Cardiac muscle cell (in vitro differentiated cells and primary cell): Measurements from ENCODE around the gene AHSP. TPM values are rescaled to one million over a fixed set of nuclear protein-coding genes. Genes with fewer than 3 reads are reported as not detected.
A peak's percentile ranks its signal among the peaks of the same experiment; 100 is the strongest.
"Not testable (repeated sequence)": the region's sequence is repeated elsewhere in the genome, so short reads cannot be mapped to it uniquely, and the experiment has no call there.

Experiments
- DNase-seq, 2 donors: peaks; one replicate each; pipeline versions ENCODE4 v3.0.0 to v3.0.0-alpha.2; 2010 to 2017; ENCODE audit warnings: low read depth in 1 of 2, low spot score in 1 of 2
- H3K27ac ChIP-seq: fragments of 200-600 bp; sonication (generic); 2 replicates; pipeline ENCODE4 v1.5.1; 2016
- H3K27me3 ChIP-seq: fragments of 200-600 bp; sonication (generic); 2 replicates; pipeline ENCODE4 v1.6.0; 2016; ENCODE audit warnings: control low read depth
- H3K36me3 ChIP-seq: fragments of 200-600 bp; sonication (generic); 2 replicates; pipeline ENCODE4 v1.5.1; 2016; ENCODE audit warnings: control low read depth
- H3K4me1 ChIP-seq: fragments of 200-600 bp; sonication (generic); 2 replicates; pipeline ENCODE4 v1.8.1; 2017; ENCODE audit warnings: low read depth, mild to moderate bottlenecking, mixed run types
- H3K4me3 ChIP-seq: fragments of 200-600 bp; sonication (generic); 2 replicates; pipeline ENCODE4 v1.5.1; 2016; ENCODE audit warnings: mild to moderate bottlenecking
- H3K9me3 ChIP-seq: fragments of 200-600 bp; sonication (generic); 2 replicates; pipeline ENCODE4 v1.5.1; 2017; ENCODE audit warnings: low read depth, mild to moderate bottlenecking, control low read depth
- polyA plus RNA-seq: library from polyadenylated mRNA; unstranded; fragments of >200 nt; fragmentation: Nextera tagmentation; extraction: Ambion mirVana; gene quantifications from 2 replicates; pipeline ENCODE4 v1.2.1, GENCODE V29; 2016
- total RNA-seq: library from RNA; depleted of rRNA; stranded (reverse); fragments of >200 nt; gene quantifications from 2 replicates; pipeline ENCODE4 v1.2.3, GENCODE V29; 2016
- TF ChIP-seq, protein P1 (sequence below): IDR thresholded peaks from 2 replicates; pipeline ENCODE4 v1.5.1; 2012; ENCODE audit warnings: low read depth, mild to moderate bottlenecking, low read length

AHSP gene
- total and polyA plus RNA-seq, 2 experiments from 2014 or later: not detected

DNA sequence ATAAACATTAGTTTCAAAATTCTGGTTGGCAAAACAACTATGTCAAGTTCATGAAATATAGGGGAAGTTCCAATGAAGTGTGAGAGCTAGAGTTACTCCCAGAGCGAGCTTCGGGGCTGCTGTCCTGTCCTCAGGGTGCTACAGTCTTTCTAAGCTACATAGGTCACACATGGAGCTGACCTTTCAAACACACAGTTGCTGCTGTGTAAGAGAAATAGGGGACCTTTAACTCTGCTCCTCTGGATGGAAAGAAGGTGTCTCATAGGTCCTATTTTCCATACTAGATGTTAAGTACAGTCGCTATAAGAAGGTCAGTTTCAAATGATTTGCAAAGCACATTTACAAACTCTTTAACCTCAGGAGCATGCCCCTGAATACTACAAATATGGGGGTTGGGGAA lies 6.3 kb upstream of the AHSP start:
- no peaks in the 10 kb centered on the region for H3K4me1 ChIP-seq
- H3K9me3 ChIP-seq: no peaks in the 10 kb centered on the region
- H3K4me3 ChIP-seq: no peak overlapping the region
- TF ChIP-seq, protein P1, sequence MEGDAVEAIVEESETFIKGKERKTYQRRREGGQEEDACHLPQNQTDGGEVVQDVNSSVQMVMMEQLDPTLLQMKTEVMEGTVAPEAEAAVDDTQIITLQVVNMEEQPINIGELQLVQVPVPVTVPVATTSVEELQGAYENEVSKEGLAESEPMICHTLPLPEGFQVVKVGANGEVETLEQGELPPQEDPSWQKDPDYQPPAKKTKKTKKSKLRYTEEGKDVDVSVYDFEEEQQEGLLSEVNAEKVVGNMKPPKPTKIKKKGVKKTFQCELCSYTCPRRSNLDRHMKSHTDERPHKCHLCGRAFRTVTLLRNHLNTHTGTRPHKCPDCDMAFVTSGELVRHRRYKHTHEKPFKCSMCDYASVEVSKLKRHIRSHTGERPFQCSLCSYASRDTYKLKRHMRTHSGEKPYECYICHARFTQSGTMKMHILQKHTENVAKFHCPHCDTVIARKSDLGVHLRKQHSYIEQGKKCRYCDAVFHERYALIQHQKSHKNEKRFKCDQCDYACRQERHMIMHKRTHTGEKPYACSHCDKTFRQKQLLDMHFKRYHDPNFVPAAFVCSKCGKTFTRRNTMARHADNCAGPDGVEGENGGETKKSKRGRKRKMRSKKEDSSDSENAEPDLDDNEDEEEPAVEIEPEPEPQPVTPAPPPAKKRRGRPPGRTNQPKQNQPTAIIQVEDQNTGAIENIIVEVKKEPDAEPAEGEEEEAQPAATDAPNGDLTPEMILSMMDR: no peak
- no peak overlapping the region for H3K27ac ChIP-seq
- no peak for DNase-seq
- H3K36me3 ChIP-seq: no peaks in the 10 kb centered on the region
- no peaks in the 10 kb centered on the region for H3K27me3 ChIP-seq

DNA sequence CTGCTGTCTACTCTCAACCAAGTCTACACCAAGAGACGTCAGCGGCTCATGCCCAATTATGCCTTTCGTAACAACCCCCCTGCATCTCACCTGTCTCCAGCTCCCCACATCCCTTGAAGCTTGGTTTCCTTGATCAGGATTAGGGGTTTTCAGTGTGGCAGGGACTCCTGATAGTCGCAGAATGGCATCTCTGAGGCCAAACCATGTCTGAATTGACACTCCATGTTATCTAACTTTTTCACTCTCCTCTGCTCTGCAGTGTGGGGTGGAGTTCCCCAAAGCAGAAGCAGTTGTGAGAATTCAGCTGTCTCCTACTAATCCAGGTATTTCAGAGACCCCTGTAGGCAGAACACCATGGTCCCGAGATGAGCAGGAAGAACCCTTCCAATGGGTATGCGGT lies 5.6 kb upstream of the AHSP start:
- Histone ChIP-seq H3K27me3 (peaks cover 1% of the 10 kb centered on the region), H3K9me3 (no peaks in the 10 kb centered on the region), H3K27ac (no peak overlapping the region), H3K4me1 (no peaks in the 10 kb centered on the region), H3K4me3 (no peak overlapping the region), H3K36me3 (no peaks in the 10 kb centered on the region)
- no peak for DNase-seq
- TF ChIP-seq, protein P1: no peak

DNA sequence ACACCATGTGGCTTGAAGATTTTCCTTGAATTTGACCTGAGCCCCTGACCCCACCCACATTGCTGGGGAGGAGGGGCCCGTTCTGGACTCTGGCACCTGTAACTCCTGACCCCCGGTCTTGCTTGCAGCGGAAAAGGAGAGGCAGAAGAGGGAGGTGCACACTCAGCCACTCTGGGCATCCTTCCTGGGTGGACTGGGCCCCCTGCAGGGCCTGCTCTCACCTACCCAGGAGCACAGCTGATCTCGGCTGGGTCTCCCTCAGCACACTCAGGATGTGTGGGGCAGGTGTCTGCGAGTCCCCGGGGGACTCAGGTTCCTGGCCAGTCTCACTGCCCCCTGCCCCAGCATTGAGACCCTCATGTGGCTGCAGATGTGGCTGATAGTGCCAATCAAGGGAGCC lies 3.9 kb upstream of the AHSP start:
- peaks cover 18% of the 10 kb centered on the region for H3K27me3 ChIP-seq
- not testable (repeated sequence) for H3K9me3 ChIP-seq, H3K4me3 ChIP-seq, H3K27ac ChIP-seq, H3K4me1 ChIP-seq, H3K36me3 ChIP-seq, DNase-seq

DNA sequence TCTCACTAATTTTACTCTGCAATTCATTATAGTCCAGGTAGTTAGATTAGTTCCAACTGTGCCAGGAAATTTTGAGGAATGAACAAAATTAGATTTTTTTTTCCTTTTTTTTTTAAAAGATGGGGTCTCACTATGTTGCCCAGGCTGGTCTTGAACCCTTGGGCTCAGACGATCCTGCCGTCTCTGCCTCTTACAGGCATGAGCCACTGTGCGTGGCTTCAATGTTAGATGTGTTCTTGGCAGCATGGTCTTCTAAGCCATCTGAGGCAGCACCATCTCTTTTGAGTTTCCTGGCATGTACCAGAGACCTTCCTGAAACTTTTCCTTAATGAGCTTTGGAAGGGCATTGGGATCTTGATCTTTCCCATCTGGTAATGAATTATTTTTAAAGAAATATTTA lies 2.6 kb upstream of the AHSP start:
- no peaks in the 10 kb centered on the region for H3K36me3 ChIP-seq
- no peak for DNase-seq
- peaks cover 32% of the 10 kb centered on the region for H3K27me3 ChIP-seq
- no peaks in the 10 kb centered on the region for H3K4me1 ChIP-seq
- no peak overlapping the region for H3K27ac ChIP-seq
- TF ChIP-seq, protein P1: no peak
- no peaks in the 10 kb centered on the region for H3K9me3 ChIP-seq
- H3K4me3 ChIP-seq: no peak overlapping the region

DNA sequence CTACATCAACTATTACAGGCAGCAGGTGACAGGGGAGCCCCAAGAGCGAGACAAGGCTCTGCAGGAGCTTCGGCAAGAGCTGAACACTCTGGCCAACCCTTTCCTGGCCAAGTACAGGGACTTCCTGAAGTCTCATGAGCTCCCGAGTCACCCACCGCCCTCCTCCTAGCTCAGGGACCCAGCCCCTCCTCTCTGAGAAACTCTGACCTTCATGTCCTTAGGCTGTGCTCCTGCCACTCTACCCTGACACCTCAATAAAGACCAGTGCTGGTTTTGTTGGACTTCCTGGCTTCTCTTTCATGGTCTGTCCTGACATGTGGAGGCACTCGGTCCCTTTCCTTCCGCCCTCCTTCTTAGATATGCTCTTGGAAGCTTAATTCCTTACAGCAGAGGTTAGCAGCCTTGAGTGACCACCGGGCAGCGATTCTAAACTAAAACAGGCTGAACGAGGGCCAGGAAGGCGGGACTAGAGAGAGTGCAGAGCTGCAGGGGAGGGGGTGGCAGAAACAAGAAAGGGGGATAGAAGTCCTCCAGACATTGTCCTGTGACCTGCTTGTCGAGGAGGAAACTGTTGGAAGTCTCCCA lies 915 bp downstream of the AHSP start:
- DNase-seq: no peak

DNA sequence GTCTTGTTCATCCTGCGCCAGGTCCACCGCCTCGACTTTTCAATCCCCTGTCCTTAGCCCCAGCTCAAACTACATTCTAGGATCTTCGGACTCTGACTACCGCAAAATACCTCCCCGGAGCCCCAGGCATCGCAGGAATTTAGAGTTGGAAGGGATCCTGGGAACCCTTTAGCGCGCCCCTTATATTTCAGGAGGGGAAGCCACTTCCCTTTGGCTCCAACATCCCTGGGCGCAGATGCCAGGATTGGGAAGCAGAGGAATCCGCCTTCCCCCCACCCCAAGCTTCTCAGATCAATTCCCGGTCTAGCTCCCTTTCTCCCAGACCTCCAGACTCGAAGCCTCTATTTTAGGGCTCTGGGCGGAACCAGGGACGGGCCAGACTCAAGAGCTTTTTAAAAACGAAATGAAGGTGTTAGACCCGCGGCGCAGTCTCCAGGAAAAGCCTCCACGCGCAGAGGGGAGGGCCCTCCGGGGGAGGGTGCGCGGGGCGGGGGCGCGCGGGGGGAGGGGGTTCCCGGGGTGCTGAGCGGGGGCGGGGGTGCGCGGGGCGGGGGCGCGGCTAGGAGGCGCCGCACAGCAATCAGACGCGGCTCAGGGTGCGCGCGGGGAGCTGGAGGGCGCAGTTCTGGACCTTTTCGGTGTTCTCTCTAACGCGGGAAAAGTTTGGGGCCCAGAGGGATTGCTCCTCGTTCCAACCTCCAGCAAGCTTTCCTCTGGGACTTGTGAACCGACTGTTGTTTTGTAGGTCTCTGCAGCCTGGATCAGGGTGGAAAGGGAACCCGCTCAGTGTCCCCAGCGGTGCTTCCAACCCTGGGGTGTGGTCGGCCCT lies 1.6 kb downstream of the AHSP start:
- no peak overlapping the region for H3K27ac ChIP-seq
- no peaks in the 10 kb centered on the region for H3K4me1 ChIP-seq
- DNase-seq: peak; percentile 27 to 73
- no peaks in the 10 kb centered on the region for H3K36me3 ChIP-seq
- peak overlapping the region; percentile 29 for H3K4me3 ChIP-seq
- H3K27me3 ChIP-seq: peaks cover 43% of the 10 kb centered on the region
- TF ChIP-seq, protein P1: no peak
- H3K9me3 ChIP-seq: no peaks in the 10 kb centered on the region

More for the DNA sequence above, 915 bp downstream of the AHSP start:
- Histone ChIP-seq H3K27ac (no peak overlapping the region), H3K4me1 (no peaks in the 10 kb centered on the region), H3K27me3 (peaks cover 43% of the 10 kb centered on the region), H3K36me3 (no peaks in the 10 kb centered on the region), H3K4me3 (peak overlapping the region; percentile 29), H3K9me3 (no peaks in the 10 kb centered on the region)
- TF ChIP-seq, protein P1: no peak
